Breast epithelium (tissue), 3 donors: ENCODE measurements around the gene TNS1.

ENCODE experiments used
- POLR2A ChIP-seq: fragments of 450-650 bp; IDR thresholded peaks from one replicate; pipeline ENCODE4 v1.6.1; 2016; ENCODE audit warnings: antibody characterized with exemption, mild to moderate bottlenecking, moderate library complexity
- TF ChIP-seq, protein P1 (sequence below), 3 donors: fragments of 450-650 bp; IDR thresholded peaks; one replicate each; pipeline ENCODE4 v1.5.1; 2016 to 2017; ENCODE audit warnings: antibody characterized with exemption in 3 of 3, mild to moderate bottlenecking in 3 of 3, moderate library complexity in 3 of 3

DNA sequence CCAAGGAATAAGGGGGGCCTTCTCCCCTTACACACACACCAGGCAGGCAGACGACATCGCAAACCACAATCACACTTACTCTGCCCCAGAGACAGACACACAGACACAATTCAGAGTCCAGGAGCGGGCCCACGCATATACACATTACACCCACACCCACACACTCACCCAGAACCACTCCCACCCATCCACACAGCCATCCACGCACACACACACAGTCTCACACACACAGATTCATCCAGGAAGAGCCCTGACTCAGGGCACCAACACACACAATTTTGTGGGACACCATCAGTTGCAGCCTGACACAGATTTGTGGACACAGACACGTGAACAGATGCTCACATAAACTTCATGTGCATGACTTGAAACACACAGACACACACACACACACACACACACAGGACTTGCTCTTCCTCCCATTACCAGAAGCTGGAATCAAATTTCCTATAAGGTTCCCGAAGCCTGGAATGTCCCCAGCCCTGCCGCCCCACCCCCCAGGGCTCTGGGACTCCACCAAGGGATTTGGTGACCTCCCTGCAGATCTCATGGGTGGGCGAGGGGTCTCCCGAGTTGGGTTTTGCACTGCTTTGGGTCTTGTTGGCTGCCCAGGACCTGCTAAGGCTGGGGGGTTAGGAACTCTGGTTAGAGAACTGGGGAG lies 23.5 kb downstream of the TNS1 start:
- no peak for TF ChIP-seq POLR2A
- TF ChIP-seq, protein P1, sequence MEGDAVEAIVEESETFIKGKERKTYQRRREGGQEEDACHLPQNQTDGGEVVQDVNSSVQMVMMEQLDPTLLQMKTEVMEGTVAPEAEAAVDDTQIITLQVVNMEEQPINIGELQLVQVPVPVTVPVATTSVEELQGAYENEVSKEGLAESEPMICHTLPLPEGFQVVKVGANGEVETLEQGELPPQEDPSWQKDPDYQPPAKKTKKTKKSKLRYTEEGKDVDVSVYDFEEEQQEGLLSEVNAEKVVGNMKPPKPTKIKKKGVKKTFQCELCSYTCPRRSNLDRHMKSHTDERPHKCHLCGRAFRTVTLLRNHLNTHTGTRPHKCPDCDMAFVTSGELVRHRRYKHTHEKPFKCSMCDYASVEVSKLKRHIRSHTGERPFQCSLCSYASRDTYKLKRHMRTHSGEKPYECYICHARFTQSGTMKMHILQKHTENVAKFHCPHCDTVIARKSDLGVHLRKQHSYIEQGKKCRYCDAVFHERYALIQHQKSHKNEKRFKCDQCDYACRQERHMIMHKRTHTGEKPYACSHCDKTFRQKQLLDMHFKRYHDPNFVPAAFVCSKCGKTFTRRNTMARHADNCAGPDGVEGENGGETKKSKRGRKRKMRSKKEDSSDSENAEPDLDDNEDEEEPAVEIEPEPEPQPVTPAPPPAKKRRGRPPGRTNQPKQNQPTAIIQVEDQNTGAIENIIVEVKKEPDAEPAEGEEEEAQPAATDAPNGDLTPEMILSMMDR (IDR thresholded peaks at IDR 0.05): no peak
